ENCODE measurements around the gene ADCY7. TPM values are rescaled to one million over a fixed set of nuclear protein-coding genes. Genes with fewer than 3 reads are reported as not detected.

Gene ADCY7
- total and polyA plus RNA-seq, 9 of the 15 experiments (the other 6 are each of a cell fraction or from before 2014, with no cell fraction given), result 2.3 to 108 (median 28.6) TPM

GRCh38 chr16:50254072-50254471, 12.3 kb upstream of the ADCY7 start (continued):
- TF ChIP-seq MIER1 (IDR thresholded peaks at IDR 0.05; ENCODE audit: low read depth) (no peak), GMEB1 (CRISPR knock-in tag; IDR thresholded peaks at IDR 0.05) (0 out of 2 replicates have a peak, but pooled peaks have one; percentile 7), ZNF316 (IDR thresholded peaks at IDR 0.05) (no peak), ARNT (IDR thresholded peaks at IDR 0.05) (0 out of 4 replicates have a peak, but pooled peaks of 1 of the 2 experiments have one; percentile 35), E2F6 (IDR thresholded peaks at IDR 0.05; ENCODE audit: borderline replicate concordance in 1 of 2, extremely low read depth in 1 of 2, insufficient read depth in 1 of 2, insufficient read length in 1 of 2, low read depth in 1 of 2, low read length in 1 of 2, poor library complexity in 1 of 2, severe bottlenecking in 1 of 2) (peak in 1 of 2 experiments; percentile 27), CREM (IDR thresholded peaks at IDR 0.05; ENCODE audit: low read depth) (peak; percentile 40; the same call in 1 of the 2 replicates), CGGBP1 (CRISPR knock-in tag; IDR thresholded peaks at IDR 0.05) (no peak), ZNF780A (CRISPR knock-in tag; IDR thresholded peaks at IDR 0.05) (no peak), ZNF766 (CRISPR knock-in tag; conservative IDR thresholded peaks at IDR 0.05) (no peak), ARID2 (IDR thresholded peaks at IDR 0.05) (no peak), EHMT2 (IDR thresholded peaks at IDR 0.05) (no peak), HNRNPUL1 (IDR thresholded peaks at IDR 0.05; ENCODE audit: low read length) (no peak), ZFX (CRISPR knock-in tag; IDR thresholded peaks at IDR 0.05) (no peak), TAL1 (IDR thresholded peaks at IDR 0.05) (peak; percentile 51; the same call in 1 of the 2 replicates), MYC (IDR thresholded peaks at IDR 0.05; ENCODE audit: low read depth, low read length) (peak; percentile 31; the same call in 1 of the 2 replicates), MYC (CRISPR knock-in tag; IDR thresholded peaks at IDR 0.05; ENCODE audit: borderline replicate concordance, low read depth) (no peak), MTA2 (IDR thresholded peaks at IDR 0.05; ENCODE audit: low read depth) (peak; percentile 54; the same call in 1 of the 2 replicates), MAZ (CRISPR knock-in tag; conservative IDR thresholded peaks at IDR 0.05 in 1 of 2, IDR thresholded peaks at IDR 0.05 in 1 of 2) (peak; percentile 32 to 38; a peak in 1 of 4 replicates), NR4A1 (CRISPR knock-in tag; IDR thresholded peaks at IDR 0.05) (peak; percentile 42; the same call in 1 of the 2 replicates), NR4A1 (tag; IDR thresholded peaks at IDR 0.05) (no peak), MBD2 (IDR thresholded peaks at IDR 0.05; ENCODE audit: borderline replicate concordance, low read depth) (peak; percentile 53; the same call in 1 of the 2 replicates), KHSRP (IDR thresholded peaks at IDR 0.05) (no peak), DPF2 (IDR thresholded peaks at IDR 0.05) (peak; percentile 87), DACH1 (IDR thresholded peaks at IDR 0.05; ENCODE audit: partially characterized antibody) (peak; percentile 46), RFX1 (IDR thresholded peaks at IDR 0.05) (no peak)
- TF ChIP-seq, protein P1, sequence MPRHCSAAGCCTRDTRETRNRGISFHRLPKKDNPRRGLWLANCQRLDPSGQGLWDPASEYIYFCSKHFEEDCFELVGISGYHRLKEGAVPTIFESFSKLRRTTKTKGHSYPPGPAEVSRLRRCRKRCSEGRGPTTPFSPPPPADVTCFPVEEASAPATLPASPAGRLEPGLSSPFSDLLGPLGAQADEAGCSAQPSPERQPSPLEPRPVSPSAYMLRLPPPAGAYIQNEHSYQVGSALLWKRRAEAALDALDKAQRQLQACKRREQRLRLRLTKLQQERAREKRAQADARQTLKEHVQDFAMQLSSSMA (CRISPR knock-in tag; IDR thresholded peaks at IDR 0.05), result no peak
- TF ChIP-seq, protein P2, sequence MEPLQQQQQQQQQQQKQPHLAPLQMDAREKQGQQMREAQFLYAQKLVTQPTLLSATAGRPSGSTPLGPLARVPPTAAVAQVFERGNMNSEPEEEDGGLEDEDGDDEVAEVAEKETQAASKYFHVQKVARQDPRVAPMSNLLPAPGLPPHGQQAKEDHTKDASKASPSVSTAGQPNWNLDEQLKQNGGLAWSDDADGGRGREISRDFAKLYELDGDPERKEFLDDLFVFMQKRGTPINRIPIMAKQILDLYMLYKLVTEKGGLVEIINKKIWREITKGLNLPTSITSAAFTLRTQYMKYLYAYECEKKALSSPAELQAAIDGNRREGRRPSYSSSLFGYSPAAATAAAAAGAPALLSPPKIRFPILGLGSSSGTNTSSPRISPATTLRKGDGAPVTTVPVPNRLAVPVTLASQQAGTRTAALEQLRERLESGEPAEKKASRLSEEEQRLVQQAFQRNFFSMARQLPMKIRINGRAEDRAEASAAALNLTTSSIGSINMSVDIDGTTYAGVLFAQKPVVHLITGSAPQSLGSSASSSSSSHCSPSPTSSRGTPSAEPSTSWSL (CRISPR knock-in tag; IDR thresholded peaks at IDR 0.05; ENCODE audit: borderline replicate concordance), result no peak
